K562 (cell line): ENCODE data around the gene FIZ1. TPM values are rescaled to one million over a fixed set of nuclear protein-coding genes. Genes with fewer than 3 reads are reported as not detected.

Experiments used
- CEBPB ChIP-seq: fragments of 450-650 bp; IDR thresholded peaks from 2 replicates; pipeline ENCODE4 v1.6.1; 2016; ENCODE audit warnings: missing genetic modification characterization, missing compliant biosample characterization
- MAFF ChIP-seq: IDR thresholded peaks from 2 replicates; pipeline ENCODE4 v1.6.1; 2012; ENCODE audit warnings: low read length, improper control_type of control experiment
- NR2C2 ChIP-seq, 2 experiments: fragments of 200-800 bp in 1 of 2; sonication (Bioruptor generic) in 1 of 2; sonication (generic) in 1 of 2; formaldehyde crosslinking in 1 of 2; IDR thresholded peaks; 2 replicates each; pipeline versions ENCODE4 v1.6.1 to v1.8.0; 2016 to 2022; ENCODE audit warnings: mild to moderate bottlenecking in 1 of 2, missing compliant biosample characterization in 1 of 2, missing genetic modification characterization in 1 of 2, missing genetic modification reagents in 1 of 2
- POLR3G ChIP-seq: IDR thresholded peaks from 2 replicates; pipeline ENCODE4 v1.6.1; 2011; ENCODE audit not compliant: insufficient read length, insufficient replicate concordance; ENCODE audit errors: extremely low read depth
- SMAD2 ChIP-seq: fragments of 150-350 bp; IDR thresholded peaks from 2 replicates; pipeline ENCODE4 v1.6.1; 2014; ENCODE audit warnings: low read depth, mild to moderate bottlenecking, low read length
- TEAD1 ChIP-seq, 2 experiments: fragments of 450-650 bp in 1 of 2; sonication (generic) in 1 of 2; formaldehyde crosslinking; IDR thresholded peaks; 2 replicates each; pipeline versions ENCODE4 v1.4.0 to v1.8.0; 2020 to 2022; ENCODE audit warnings: mild to moderate bottlenecking in 2 of 2, missing genetic modification reagents in 1 of 2
- ZNF121 ChIP-seq: sonication (generic); formaldehyde crosslinking; conservative IDR thresholded peaks from 2 replicates; pipeline ENCODE4 v1.8.0; 2022; ENCODE audit warnings: missing genetic modification reagents
- ZNF175 ChIP-seq: fragments of 200-800 bp; sonication (Bioruptor generic); IDR thresholded peaks from 2 replicates; pipeline ENCODE4 v1.6.1; 2016; ENCODE audit warnings: low read depth, mild to moderate bottlenecking, missing genetic modification characterization, missing compliant biosample characterization
- ZNF778 ChIP-seq: fragments of 450-650 bp; formaldehyde crosslinking; IDR thresholded peaks from 2 replicates; pipeline ENCODE4 v1.4.0; 2020; ENCODE audit warnings: mild to moderate bottlenecking, moderate library complexity
- polyA plus RNA-seq, 8 experiments: library from polyadenylated mRNA; depleted of rRNA in 4 of 8; stranded (reverse) in 5 of 8; unstranded in 3 of 8; fragments of >200 nt; fragmentation: Nextera tagmentation in 2 of 8; fragmentation: Illumina TruSeq in 1 of 8; extraction: Ambion mirVana in 2 of 8; extraction: Trizol in 1 of 8; gene quantifications; 2 replicates each; pipeline versions ENCODE4 v1.2.1 to v1.2.3, GENCODE V29; 2011 to 2014; ENCODE audit warnings: inconsistent platforms in 1 of 8, missing spikeins in 1 of 8
- total RNA-seq, 7 experiments: library from RNA; depleted of rRNA in 6 of 7; stranded (reverse); fragments of >200 nt in 6 of 7; fragmentation: Illumina TruSeq in 2 of 7; extraction: Trizol in 2 of 7; gene quantifications; 2 replicates each; pipeline versions ENCODE4 v1.2.1 to v1.2.3, GENCODE V29; 2011 to 2021; ENCODE audit warnings: low replicate concordance in 1 of 7
- TF ChIP-seq, protein P1 (sequence below): sonication (generic); formaldehyde crosslinking; IDR thresholded peaks from 2 replicates; pipeline ENCODE4 v1.8.0; 2023; ENCODE audit warnings: mild to moderate bottlenecking, missing genetic modification reagents
- TF ChIP-seq, protein P2 (sequence below): fragments of 450-650 bp; IDR thresholded peaks from one replicate; pipeline ENCODE4 v1.6.1; 2018; ENCODE audit warnings: mild to moderate bottlenecking, moderate library complexity; ENCODE audit not compliant: partially characterized antibody
- TF ChIP-seq, protein P3 (sequence below): sonication (generic); formaldehyde crosslinking; IDR thresholded peaks from 2 replicates; pipeline ENCODE4 v1.8.0; 2022; ENCODE audit warnings: mild to moderate bottlenecking, missing genetic modification reagents
- TF ChIP-seq, protein P4 (sequence below): fragments of 250-450 bp; sonication (Bioruptor Pico); IDR thresholded peaks from 2 replicates; pipeline ENCODE4 v1.9.0; 2021; ENCODE audit warnings: mild to moderate bottlenecking, inconsistent platforms
- TF ChIP-seq, protein P5 (sequence below): fragments of 450-650 bp; formaldehyde crosslinking; IDR thresholded peaks from 2 replicates; pipeline ENCODE4 v1.4.0; 2022; ENCODE audit warnings: missing genetic modification characterization
- TF ChIP-seq, protein P6 (sequence below), 3 experiments: fragments of 200-800 bp in 1 of 3; sonication (Bioruptor generic) in 1 of 3; sonication (generic) in 1 of 3; formaldehyde crosslinking in 1 of 3; IDR thresholded peaks; 2 replicates each; pipeline versions ENCODE4 v1.6.1 to v1.8.0; 2016 to 2022; ENCODE audit warnings: mild to moderate bottlenecking in 2 of 3, missing compliant biosample characterization in 2 of 3, missing genetic modification characterization in 2 of 3, missing genetic modification reagents in 1 of 3
- TF ChIP-seq, protein P7 (sequence below): fragments of 450-650 bp; formaldehyde crosslinking; IDR thresholded peaks from 2 replicates; pipeline ENCODE4 v1.4.0; 2020; ENCODE audit warnings: mild to moderate bottlenecking, mixed read lengths

The FIZ1 gene
- total and polyA plus RNA-seq, 9 of the 15 experiments (the other 6 are each of a cell fraction or from before 2014, with no cell fraction given): 0.79 to 17.5 (median 5.5) TPM

DNA sequence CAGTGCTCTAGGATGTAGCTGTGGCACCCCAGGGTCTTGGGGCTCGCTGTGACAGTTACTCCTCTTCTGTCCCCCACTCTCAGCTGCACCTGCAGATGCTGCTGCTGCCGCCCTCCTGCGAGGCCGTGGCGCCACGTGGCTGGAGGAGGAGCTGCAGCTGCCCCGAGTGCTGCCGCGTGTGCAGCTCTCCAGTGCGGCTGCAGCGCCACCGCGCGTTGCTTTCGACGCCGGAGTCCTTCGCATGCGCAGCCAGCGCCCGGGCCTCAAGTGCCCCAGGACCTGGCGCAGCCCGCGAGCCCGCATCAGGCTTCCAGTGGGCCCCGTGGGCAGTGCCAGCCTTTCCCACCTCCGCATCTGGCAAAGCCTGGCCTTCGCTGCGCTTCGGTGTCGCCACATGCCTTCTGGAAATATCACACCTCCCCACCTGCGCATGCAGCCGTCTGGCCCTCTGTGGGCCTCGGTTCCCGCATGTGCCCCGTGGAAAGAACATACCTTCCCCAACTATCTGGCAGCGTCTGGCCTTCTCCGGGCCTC, 40.8 kb upstream of the FIZ1 start (continued):
- TF ChIP-seq, protein P1, sequence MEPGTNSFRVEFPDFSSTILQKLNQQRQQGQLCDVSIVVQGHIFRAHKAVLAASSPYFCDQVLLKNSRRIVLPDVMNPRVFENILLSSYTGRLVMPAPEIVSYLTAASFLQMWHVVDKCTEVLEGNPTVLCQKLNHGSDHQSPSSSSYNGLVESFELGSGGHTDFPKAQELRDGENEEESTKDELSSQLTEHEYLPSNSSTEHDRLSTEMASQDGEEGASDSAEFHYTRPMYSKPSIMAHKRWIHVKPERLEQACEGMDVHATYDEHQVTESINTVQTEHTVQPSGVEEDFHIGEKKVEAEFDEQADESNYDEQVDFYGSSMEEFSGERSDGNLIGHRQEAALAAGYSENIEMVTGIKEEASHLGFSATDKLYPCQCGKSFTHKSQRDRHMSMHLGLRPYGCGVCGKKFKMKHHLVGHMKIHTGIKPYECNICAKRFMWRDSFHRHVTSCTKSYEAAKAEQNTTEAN (CRISPR knock-in tag): peak; percentile 96
- TF ChIP-seq TEAD1 (CRISPR knock-in tag; IDR thresholded peaks at IDR 0.05): peak; percentile 41 to 92; a peak in 3 of 4 replicates
- TF ChIP-seq, protein P2, sequence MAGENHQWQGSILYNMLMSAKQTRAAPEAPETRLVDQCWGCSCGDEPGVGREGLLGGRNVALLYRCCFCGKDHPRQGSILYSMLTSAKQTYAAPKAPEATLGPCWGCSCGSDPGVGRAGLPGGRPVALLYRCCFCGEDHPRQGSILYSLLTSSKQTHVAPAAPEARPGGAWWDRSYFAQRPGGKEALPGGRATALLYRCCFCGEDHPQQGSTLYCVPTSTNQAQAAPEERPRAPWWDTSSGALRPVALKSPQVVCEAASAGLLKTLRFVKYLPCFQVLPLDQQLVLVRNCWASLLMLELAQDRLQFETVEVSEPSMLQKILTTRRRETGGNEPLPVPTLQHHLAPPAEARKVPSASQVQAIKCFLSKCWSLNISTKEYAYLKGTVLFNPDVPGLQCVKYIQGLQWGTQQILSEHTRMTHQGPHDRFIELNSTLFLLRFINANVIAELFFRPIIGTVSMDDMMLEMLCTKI: no peak
- TF ChIP-seq POLR3G: no peak
- TF ChIP-seq, protein P3, sequence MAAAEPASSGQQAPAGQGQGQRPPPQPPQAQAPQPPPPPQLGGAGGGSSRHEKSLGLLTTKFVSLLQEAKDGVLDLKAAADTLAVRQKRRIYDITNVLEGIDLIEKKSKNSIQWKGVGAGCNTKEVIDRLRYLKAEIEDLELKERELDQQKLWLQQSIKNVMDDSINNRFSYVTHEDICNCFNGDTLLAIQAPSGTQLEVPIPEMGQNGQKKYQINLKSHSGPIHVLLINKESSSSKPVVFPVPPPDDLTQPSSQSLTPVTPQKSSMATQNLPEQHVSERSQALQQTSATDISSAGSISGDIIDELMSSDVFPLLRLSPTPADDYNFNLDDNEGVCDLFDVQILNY (CRISPR knock-in tag): peak; percentile 99
- TF ChIP-seq ZNF778: no peak
- TF ChIP-seq SMAD2: no peak
- no peak for TF ChIP-seq ZNF175
- TF ChIP-seq, protein P4, sequence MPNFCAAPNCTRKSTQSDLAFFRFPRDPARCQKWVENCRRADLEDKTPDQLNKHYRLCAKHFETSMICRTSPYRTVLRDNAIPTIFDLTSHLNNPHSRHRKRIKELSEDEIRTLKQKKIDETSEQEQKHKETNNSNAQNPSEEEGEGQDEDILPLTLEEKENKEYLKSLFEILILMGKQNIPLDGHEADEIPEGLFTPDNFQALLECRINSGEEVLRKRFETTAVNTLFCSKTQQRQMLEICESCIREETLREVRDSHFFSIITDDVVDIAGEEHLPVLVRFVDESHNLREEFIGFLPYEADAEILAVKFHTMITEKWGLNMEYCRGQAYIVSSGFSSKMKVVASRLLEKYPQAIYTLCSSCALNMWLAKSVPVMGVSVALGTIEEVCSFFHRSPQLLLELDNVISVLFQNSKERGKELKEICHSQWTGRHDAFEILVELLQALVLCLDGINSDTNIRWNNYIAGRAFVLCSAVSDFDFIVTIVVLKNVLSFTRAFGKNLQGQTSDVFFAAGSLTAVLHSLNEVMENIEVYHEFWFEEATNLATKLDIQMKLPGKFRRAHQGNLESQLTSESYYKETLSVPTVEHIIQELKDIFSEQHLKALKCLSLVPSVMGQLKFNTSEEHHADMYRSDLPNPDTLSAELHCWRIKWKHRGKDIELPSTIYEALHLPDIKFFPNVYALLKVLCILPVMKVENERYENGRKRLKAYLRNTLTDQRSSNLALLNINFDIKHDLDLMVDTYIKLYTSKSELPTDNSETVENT (CRISPR knock-in tag): no peak
- TF ChIP-seq MAFF: no peak
- TF ChIP-seq NR2C2 (CRISPR knock-in tag; IDR thresholded peaks at IDR 0.05): peak; percentile 77
- no peak for TF ChIP-seq NR2C2 (tag; IDR thresholded peaks at IDR 0.05)
- TF ChIP-seq, protein P5, sequence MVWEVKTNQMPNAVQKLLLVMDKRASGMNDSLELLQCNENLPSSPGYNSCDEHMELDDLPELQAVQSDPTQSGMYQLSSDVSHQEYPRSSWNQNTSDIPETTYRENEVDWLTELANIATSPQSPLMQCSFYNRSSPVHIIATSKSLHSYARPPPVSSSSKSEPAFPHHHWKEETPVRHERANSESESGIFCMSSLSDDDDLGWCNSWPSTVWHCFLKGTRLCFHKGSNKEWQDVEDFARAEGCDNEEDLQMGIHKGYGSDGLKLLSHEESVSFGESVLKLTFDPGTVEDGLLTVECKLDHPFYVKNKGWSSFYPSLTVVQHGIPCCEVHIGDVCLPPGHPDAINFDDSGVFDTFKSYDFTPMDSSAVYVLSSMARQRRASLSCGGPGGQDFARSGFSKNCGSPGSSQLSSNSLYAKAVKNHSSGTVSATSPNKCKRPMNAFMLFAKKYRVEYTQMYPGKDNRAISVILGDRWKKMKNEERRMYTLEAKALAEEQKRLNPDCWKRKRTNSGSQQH: no peak
- TF ChIP-seq, protein P6, sequence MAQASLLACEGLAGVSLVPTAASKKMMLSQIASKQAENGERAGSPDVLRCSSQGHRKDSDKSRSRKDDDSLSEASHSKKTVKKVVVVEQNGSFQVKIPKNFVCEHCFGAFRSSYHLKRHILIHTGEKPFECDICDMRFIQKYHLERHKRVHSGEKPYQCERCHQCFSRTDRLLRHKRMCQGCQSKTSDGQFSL (CRISPR knock-in tag; IDR thresholded peaks at IDR 0.05): peak; percentile 91
- TF ChIP-seq, protein P6 (tag; IDR thresholded peaks at IDR 0.05): no peak
- TF ChIP-seq, protein P7, sequence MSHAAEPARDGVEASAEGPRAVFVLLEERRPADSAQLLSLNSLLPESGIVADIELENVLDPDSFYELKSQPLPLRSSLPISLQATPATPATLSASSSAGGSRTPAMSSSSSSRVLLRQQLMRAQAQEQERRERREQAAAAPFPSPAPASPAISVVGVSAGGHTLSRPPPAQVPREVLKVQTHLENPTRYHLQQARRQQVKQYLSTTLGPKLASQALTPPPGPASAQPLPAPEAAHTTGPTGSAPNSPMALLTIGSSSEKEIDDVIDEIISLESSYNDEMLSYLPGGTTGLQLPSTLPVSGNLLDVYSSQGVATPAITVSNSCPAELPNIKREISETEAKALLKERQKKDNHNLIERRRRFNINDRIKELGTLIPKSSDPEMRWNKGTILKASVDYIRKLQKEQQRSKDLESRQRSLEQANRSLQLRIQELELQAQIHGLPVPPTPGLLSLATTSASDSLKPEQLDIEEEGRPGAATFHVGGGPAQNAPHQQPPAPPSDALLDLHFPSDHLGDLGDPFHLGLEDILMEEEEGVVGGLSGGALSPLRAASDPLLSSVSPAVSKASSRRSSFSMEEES (CRISPR knock-in tag): peak; percentile 5; the same call in 1 of the 2 replicates
- TF ChIP-seq CEBPB (tag): no peak
- peak; percentile 71 for TF ChIP-seq ZNF121 (CRISPR knock-in tag)
